ENCODE measurements around the gene BEST4.

GRCh38 chr1:44817771-44818495, 30.0 kb upstream of the BEST4 start:
- TF ChIP-seq CTCF (optimal IDR thresholded peaks at IDR 0.05 in 1 of 3, IDR thresholded peaks at IDR 0.05 in 1 of 3, conservative IDR thresholded peaks at IDR 0.05 in 1 of 3; ENCODE audit: extremely low read depth in 1 of 3, insufficient read depth in 2 of 3, low read length in 3 of 3) = no peak
- no peak for TF ChIP-seq EZH2 (IDR thresholded peaks at IDR 0.05; ENCODE audit: low read length)

Data from keratinocyte (primary cell).